NB4 (cell line): ENCODE results near the gene DAPK1.

Source experiments
- DNase-seq: peaks from one replicate; pipeline ENCODE4 v3.0.0; 2010; ENCODE audit warnings: low read depth
- H3K4me3 ChIP-seq: one replicate; pipeline ENCODE4 v1.5.1; 2011; ENCODE audit warnings: mild to moderate bottlenecking, low read depth, low read length, moderate library complexity
- CTCF ChIP-seq: IDR thresholded peaks from one replicate; pipeline ENCODE4 v1.5.1; 2012; ENCODE audit warnings: low read depth, low read length
- MAX ChIP-seq: IDR thresholded peaks from 2 replicates; pipeline ENCODE4 v1.6.1; 2011; ENCODE audit warnings: low read depth, low read length
- MYC ChIP-seq: IDR thresholded peaks from 2 replicates; pipeline ENCODE4 v1.6.1; 2011; ENCODE audit warnings: low read depth, low read length
- POLR2A ChIP-seq: IDR thresholded peaks from 2 replicates; pipeline ENCODE4 v1.6.1; 2011; ENCODE audit warnings: mild to moderate bottlenecking; ENCODE audit not compliant: insufficient read length; ENCODE audit errors: extremely low read depth

DAPK1 gene

GRCh38 chr9:87530716-87531115 is 33.0 kb downstream of the DAPK1 start:
- no peak for TF ChIP-seq MAX
- no peak for TF ChIP-seq MYC
- no peak for TF ChIP-seq CTCF
- TF ChIP-seq POLR2A = no peak

GRCh38 chr9:87531370-87532295 is 34.0 kb downstream of the DAPK1 start:
- TF ChIP-seq POLR2A (no peak), MYC (no peak), MAX (no peak), CTCF (no peak)
- H3K4me3 ChIP-seq = no peak overlapping the region
- DNase-seq = no peak

More at GRCh38 chr9:87530716-87531115, 33.0 kb downstream of the DAPK1 start:
- DNase-seq = no peak
- no peak overlapping the region for H3K4me3 ChIP-seq

- no peak for DNase-seq
- TF ChIP-seq MAX (no peak), CTCF (no peak), POLR2A (no peak), MYC (no peak)
- H3K4me3 ChIP-seq = no peak overlapping the region
Measured at GRCh38 chr9:87533271-87533670, 35.6 kb downstream of the DAPK1 start.

GRCh38 chr9:87534036-87534435 is 36.4 kb downstream of the DAPK1 start:
- no peak for TF ChIP-seq MAX
- no peak for TF ChIP-seq POLR2A
- TF ChIP-seq MYC = no peak
- no peak for TF ChIP-seq CTCF
- DNase-seq = no peak
- H3K4me3 ChIP-seq = no peak overlapping the region

GRCh38 chr9:87534957-87535356 is 37.3 kb downstream of the DAPK1 start:
- no peak for TF ChIP-seq MYC
- no peak for TF ChIP-seq MAX
- TF ChIP-seq POLR2A = no peak
- no peak for TF ChIP-seq CTCF
- no peak for DNase-seq

More at GRCh38 chr9:87534957-87535356, 37.3 kb downstream of the DAPK1 start:
- H3K4me3 ChIP-seq = no peak overlapping the region
